Measurements from ENCODE around the gene ZC3H12A. TPM values are rescaled to one million over a fixed set of nuclear protein-coding genes. Genes with fewer than 3 reads are reported as not detected.

Gene ZC3H12A
- total RNA-seq, 4 donors from 2014 or later = 36.0 to 42.9 (median 39.0) TPM

DNA sequence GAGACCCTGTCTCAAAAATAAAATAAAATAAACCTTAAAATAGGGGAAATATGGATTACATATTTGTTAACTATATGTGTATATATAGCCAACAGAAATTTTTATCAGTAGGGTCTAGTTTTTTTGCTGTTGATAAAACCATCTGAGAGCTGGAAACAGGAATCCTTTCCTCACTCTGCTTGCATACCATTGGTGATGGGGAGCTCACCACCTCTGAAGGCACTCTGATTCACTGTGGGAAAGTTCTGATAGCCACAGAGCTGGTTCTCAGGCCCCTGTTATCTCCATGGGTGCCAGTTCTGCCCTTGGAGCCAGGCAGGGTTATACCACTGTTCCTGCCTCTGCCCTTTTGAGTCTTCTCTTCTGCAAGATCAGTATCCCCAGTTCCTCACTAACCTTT is 17.8 kb upstream of the ZC3H12A start:
- DNase-seq (ENCODE audit: low spot score in 2 of 2) = no peak
- TF ChIP-seq POLR2A (IDR thresholded peaks at IDR 0.05) = no peak
- TF ChIP-seq, protein P1, sequence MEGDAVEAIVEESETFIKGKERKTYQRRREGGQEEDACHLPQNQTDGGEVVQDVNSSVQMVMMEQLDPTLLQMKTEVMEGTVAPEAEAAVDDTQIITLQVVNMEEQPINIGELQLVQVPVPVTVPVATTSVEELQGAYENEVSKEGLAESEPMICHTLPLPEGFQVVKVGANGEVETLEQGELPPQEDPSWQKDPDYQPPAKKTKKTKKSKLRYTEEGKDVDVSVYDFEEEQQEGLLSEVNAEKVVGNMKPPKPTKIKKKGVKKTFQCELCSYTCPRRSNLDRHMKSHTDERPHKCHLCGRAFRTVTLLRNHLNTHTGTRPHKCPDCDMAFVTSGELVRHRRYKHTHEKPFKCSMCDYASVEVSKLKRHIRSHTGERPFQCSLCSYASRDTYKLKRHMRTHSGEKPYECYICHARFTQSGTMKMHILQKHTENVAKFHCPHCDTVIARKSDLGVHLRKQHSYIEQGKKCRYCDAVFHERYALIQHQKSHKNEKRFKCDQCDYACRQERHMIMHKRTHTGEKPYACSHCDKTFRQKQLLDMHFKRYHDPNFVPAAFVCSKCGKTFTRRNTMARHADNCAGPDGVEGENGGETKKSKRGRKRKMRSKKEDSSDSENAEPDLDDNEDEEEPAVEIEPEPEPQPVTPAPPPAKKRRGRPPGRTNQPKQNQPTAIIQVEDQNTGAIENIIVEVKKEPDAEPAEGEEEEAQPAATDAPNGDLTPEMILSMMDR (IDR thresholded peaks at IDR 0.05) = no peak
- no peak overlapping the region for H3K4me3 ChIP-seq (ENCODE audit: low read depth, poor library complexity, severe bottlenecking)
- intact Hi-C loops (cut with DNase I; ENCODE audit: low total_unique reads) = loop anchor here (10.0 kb wide), 1 partner anchor 228 kb away; no protein-coding TSS in a partner anchor

DNA sequence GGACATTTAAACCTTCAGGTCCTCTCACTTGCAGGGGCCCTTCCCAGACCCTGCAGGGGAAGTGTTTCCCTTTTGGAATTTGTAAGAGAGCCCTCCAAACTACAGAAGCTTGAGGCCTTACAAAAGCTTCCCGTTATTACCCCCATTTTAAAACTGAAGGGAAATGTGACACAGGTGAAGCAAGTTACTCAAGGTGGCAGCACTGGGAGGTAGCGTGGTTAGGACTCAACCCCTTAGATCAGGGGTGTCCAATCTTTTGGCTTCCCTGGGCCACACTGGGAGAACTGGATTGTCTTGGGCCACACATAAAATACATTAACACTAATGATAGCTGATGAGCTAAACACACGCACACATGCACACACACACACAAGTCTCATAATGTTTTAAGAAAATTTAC is 15.8 kb upstream of the ZC3H12A start:
- intact Hi-C loops (cut with DNase I; ENCODE audit: low total_unique reads) = loop anchor here (10.0 kb wide), 1 partner anchor 226 kb away; no protein-coding TSS in a partner anchor
- 70 to 84% methylated on average over 3 of the region's 3 CpGs for WGBS, 2 donors
- no peak overlapping the region for H3K4me3 ChIP-seq (ENCODE audit: low read depth, poor library complexity, severe bottlenecking)
- DNase-seq (ENCODE audit: low spot score in 2 of 2) = no peak
- TF ChIP-seq POLR2A (IDR thresholded peaks at IDR 0.05) = no peak
- TF ChIP-seq, protein P1 (IDR thresholded peaks at IDR 0.05) = no peak

DNA sequence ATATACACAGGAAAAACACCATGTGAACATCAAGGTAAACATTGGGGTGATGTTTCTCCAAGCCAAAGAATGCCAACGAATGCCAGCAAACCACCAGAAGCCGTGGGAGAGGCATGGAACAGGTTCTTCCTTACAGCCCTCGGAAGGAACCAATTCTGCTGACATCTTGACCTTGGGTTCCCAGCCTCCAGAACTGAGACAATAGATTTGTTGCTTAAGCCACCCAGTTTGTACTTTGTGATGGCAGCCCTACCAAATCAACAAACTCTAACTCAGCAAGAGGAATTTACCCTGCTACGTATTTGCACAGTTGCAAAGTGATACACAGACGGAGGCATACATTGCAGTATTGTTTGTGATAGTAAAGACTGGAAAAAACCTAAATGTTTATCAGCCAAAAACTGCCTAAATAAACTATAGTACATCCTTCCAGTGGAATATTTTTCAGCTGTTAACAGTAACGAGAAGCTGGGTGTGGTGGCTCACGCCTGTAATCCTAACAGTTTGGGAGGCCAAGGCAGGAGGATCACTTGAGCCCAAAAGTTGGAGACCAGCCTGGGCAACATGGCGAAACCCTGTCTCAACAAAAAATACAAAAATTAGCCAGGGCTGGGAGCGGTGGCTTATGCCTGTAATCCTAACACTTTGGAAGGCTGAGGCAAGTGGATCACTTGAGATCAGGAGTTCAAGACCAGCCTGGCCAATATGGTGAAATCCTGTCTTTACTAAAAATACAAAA is 12.5 kb upstream of the ZC3H12A start:
- no peak overlapping the region for H3K4me3 ChIP-seq (ENCODE audit: low read depth, poor library complexity, severe bottlenecking)
- WGBS, 2 donors = 84 to 86% methylated on average over 9 of the region's 9 CpGs
- no peak for DNase-seq (ENCODE audit: low spot score in 2 of 2)
- intact Hi-C loops (cut with DNase I; ENCODE audit: low total_unique reads) = no loop called here
- TF ChIP-seq, protein P1 (IDR thresholded peaks at IDR 0.05) = no peak
- TF ChIP-seq POLR2A (IDR thresholded peaks at IDR 0.05) = no peak

DNA sequence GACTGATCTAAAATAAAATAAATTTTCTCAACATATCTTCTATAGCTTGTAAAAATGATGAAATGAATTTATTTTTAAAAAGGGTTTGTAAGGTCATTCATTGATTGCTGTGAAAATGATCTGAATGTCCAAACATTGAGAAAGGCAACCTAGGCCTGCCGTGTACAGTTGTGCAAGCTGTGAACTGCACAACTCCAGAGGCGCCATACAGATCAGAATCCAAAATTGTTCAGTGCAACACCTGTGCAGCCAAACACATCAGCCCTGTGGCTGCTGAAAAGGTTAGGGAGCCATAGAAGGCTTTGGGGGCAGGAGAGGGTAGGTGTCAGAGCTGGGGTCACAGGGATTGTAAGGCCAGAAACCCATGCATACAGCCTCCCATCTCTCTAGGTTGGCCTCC is 9.9 kb upstream of the ZC3H12A start:
- WGBS, 2 donors = 94 to 98% methylated on average over 2 of the region's 2 CpGs
- no peak overlapping the region for H3K4me3 ChIP-seq (ENCODE audit: low read depth, poor library complexity, severe bottlenecking)
- TF ChIP-seq, protein P1 (IDR thresholded peaks at IDR 0.05) = no peak
- TF ChIP-seq POLR2A (IDR thresholded peaks at IDR 0.05) = no peak
- no peak for DNase-seq (ENCODE audit: low spot score in 2 of 2)
- intact Hi-C loops (cut with DNase I; ENCODE audit: low total_unique reads) = no loop called here

DNA sequence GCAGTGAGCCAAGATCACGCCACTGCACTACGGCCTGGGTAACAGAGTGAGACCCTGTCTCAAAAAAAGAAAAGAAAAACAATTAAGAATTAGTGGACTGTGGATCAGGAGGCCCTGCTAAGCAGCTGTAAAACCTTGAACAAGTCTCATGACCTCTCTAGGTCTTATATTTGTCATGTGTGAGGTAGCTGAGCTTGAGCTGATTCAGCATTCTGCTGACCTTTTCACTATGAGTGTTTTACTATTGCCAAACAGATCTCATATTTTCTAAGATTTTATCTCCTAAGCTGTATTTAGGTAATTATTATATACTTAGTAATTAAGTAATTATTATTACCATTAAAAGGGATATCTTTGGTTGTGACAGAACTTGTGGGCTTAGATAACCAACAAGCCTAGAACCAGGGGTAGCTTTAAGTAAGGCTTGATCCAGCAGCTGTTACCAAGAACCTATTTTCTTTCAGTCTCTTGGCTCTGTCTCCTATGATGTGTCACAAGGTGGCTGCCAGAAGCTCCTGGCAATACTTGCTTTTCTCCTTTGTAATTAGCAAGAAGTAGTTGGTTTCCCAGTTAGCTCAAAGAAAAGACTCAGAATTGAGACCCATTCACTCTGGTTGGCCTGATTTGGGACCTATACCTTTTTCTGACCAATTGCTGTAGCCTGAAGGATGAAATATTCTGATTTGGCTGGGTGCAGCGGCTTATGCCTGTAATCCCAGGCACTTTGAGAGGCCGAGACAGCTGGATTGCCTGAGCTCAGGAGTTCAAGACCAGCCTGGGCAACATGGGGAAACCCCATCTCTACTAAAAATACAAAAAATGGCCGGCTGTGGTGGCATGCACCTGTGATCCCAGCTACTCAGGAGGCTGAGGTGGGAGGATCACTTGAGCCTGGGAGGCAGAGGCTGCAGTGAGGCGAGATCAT is 8.5 kb upstream of the ZC3H12A start:
- TF ChIP-seq POLR2A (IDR thresholded peaks at IDR 0.05) = no peak
- WGBS, 2 donors = 80 to 87% methylated on average over 6 of the region's 6 CpGs
- H3K4me3 ChIP-seq (ENCODE audit: low read depth, poor library complexity, severe bottlenecking) = no peak overlapping the region
- no peak for DNase-seq (ENCODE audit: low spot score in 2 of 2)
- intact Hi-C loops (cut with DNase I; ENCODE audit: low total_unique reads) = no loop called here

DNA sequence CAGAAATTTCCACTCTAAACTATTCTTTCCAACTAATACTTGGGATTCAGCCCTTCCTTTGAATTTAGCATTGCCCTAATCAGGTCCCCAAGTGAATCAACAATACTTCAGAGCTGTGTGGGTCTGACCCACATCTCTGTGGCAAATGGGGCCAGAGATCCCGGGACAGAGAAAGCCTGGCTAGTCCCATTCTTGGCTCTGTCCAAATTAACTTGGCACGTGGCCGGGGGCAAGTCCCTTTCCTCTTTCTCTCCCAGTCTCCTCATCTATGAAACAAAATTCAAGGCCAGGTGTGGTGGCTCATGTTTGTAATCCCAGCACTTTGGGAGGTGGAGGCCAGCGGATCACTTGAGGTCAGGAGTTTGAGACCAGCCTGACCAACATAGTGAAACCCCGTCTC is 6.3 kb upstream of the ZC3H12A start:
- TF ChIP-seq POLR2A (IDR thresholded peaks at IDR 0.05) = no peak
- WGBS, 2 donors = 76 to 92% methylated on average over 5 of the region's 5 CpGs
- DNase-seq (ENCODE audit: low spot score in 2 of 2) = no peak
- intact Hi-C loops (cut with DNase I; ENCODE audit: low total_unique reads) = no loop called here
- no peak overlapping the region for H3K4me3 ChIP-seq (ENCODE audit: low read depth, poor library complexity, severe bottlenecking)

Measured in lower leg skin (tissue), 4 donors.